ENCODE data around the gene RHBDL3.
"Not testable (repeated sequence)": the region's sequence is repeated elsewhere in the genome, so short reads cannot be mapped to it uniquely, and the experiment has no call there.

Gene RHBDL3

GRCh38 chr17:32323811-32324491, 58.3 kb downstream of the RHBDL3 start:
- no peak for DNase-seq (ENCODE audit: low read depth in 2 of 2)

GRCh38 chr17:32327911-32328310, 62.3 kb downstream of the RHBDL3 start:
- DNase-seq (ENCODE audit: low read depth in 2 of 2) = no peak

- no peak for DNase-seq (ENCODE audit: low read depth in 2 of 2)
Measured at GRCh38 chr17:32330147-32330546, 64.5 kb downstream of the RHBDL3 start.

- no peak for DNase-seq (ENCODE audit: low read depth in 2 of 2)
Measured at GRCh38 chr17:32331243-32332040, 65.8 kb downstream of the RHBDL3 start.

GRCh38 chr17:32333187-32333586, 67.6 kb downstream of the RHBDL3 start:
- DNase-seq (ENCODE audit: low read depth in 2 of 2) = no peak

GRCh38 chr17:32335046-32335445, 69.4 kb downstream of the RHBDL3 start:
- no peak for DNase-seq (ENCODE audit: low read depth in 2 of 2)

GRCh38 chr17:32335687-32336086, 70.1 kb downstream of the RHBDL3 start:
- DNase-seq (ENCODE audit: low read depth in 2 of 2) = no peak

GRCh38 chr17:32341141-32341856, 75.7 kb downstream of the RHBDL3 start:
- peak; percentile 26 to 28 for DNase-seq (ENCODE audit: low read depth in 2 of 2)

- peak; percentile 78 to 83 for DNase-seq (ENCODE audit: low read depth in 2 of 2)
Measured at GRCh38 chr17:32341857-32342602, 76.4 kb downstream of the RHBDL3 start, which contains the start of gene C17orf75. C17orf75 (minus strand) TSS chr17:32342173; CDS start chr17:32342139, 34 bp downstream.

GRCh38 chr17:32342603-32343325, 77.1 kb downstream of the RHBDL3 start:
- no peak for DNase-seq (ENCODE audit: low read depth in 2 of 2)

- no peak for DNase-seq (ENCODE audit: low read depth in 2 of 2)
Measured at GRCh38 chr17:32345951-32346600, 80.4 kb downstream of the RHBDL3 start.

- no peak for DNase-seq (ENCODE audit: low read depth in 2 of 2)
Measured at GRCh38 chr17:32348483-32348800, 82.8 kb downstream of the RHBDL3 start.

- no peak for DNase-seq (ENCODE audit: low read depth in 2 of 2)
Measured at GRCh38 chr17:32349503-32349853, 83.8 kb downstream of the RHBDL3 start.

- peak; percentile 92 to 93 for DNase-seq (ENCODE audit: low read depth in 2 of 2)
Measured at GRCh38 chr17:32349854-32350665, 84.4 kb downstream of the RHBDL3 start, which contains the start of gene ZNF207. ZNF207 (plus strand) TSS chr17:32350157; CDS start chr17:32350286, 129 bp downstream.

- DNase-seq (ENCODE audit: low read depth in 2 of 2) = no peak
Measured at GRCh38 chr17:32350666-32351418, 85.2 kb downstream of the RHBDL3 start.

- DNase-seq (ENCODE audit: low read depth in 2 of 2) = not testable (repeated sequence)
Measured at GRCh38 chr17:32352734-32353133, 87.1 kb downstream of the RHBDL3 start.

- DNase-seq (ENCODE audit: low read depth in 2 of 2) = no peak
Measured at GRCh38 chr17:32355649-32356377, 90.2 kb downstream of the RHBDL3 start.

- no peak for DNase-seq (ENCODE audit: low read depth in 2 of 2)
Measured at GRCh38 chr17:32356378-32356743, 90.7 kb downstream of the RHBDL3 start.
